ENCODE results near the gene MT1G.

- TF ChIP-seq CTCF (IDR thresholded peaks at IDR 0.05; ENCODE audit: low read length) (peak; percentile 67), EZH2 (IDR thresholded peaks at IDR 0.05; ENCODE audit: borderline replicate concordance, low read length) (no peak)
These were observed 6.1 kb upstream of the MT1G start for GRCh38 chr16:56673921-56674320.

Data from OCI-LY1 (cell line).